ENCODE measurements around the gene HLA-F.

GRCh38 chr6:29763491-29764289, 40.5 kb downstream of the HLA-F start:
- TF ChIP-seq CTCF (IDR thresholded peaks at IDR 0.05; ENCODE audit: low read length) (no peak), EZH2 (optimal IDR thresholded peaks at IDR 0.05; ENCODE audit: low read depth, low read length) (no peak)
